Myometrial cell (primary cell): ENCODE data around the gene FXR1. TPM values are rescaled to one million over a fixed set of nuclear protein-coding genes. Genes with fewer than 3 reads are reported as not detected.

Experiments used
- total RNA-seq: library from RNA; depleted of rRNA; stranded (reverse); fragments of >200 nt; gene quantifications from 2 replicates; pipeline ENCODE4 v1.2.3, GENCODE V29; 2015

Gene FXR1
- 102 and 118 TPM in 2 replicates for total RNA-seq

GRCh38 chr3:180912304-180913296, at the start of gene FXR1:
Gene FXR1 (plus strand): TSS chr3:180912670. CDS start chr3:180912686, 16 bp downstream.

GRCh38 chr3:180989291-180990163, 77.1 kb downstream of the FXR1 start, which contains the start of gene DNAJC19:
Gene DNAJC19 (minus strand): TSS chr3:180989736. CDS start chr3:180989602, 134 bp downstream.

Other genes starting within 250 kb of the FXR1 start
- gene CCDC39, start 233.2 kb upstream of the FXR1 start, total RNA-seq: not detected in 2 replicates
- gene DNAJC19, start 77.1 kb downstream of the FXR1 start, total RNA-seq: 26.1 and 27.1 TPM in 2 replicates